Astrocyte (in vitro differentiated cells and primary cell): ENCODE measurements around the gene TM9SF3.

Experiments used
- CTCF ChIP-seq: IDR thresholded peaks from 2 replicates; pipeline ENCODE4 v1.5.1; 2011; ENCODE audit warnings: low read depth, mild to moderate bottlenecking, inconsistent platforms, low read length, moderate library complexity; ENCODE audit not compliant: insufficient read depth
- EZH2 ChIP-seq: IDR thresholded peaks from 2 replicates; pipeline ENCODE4 v1.6.1; 2012; ENCODE audit warnings: mild to moderate bottlenecking, low read length, inconsistent platforms; ENCODE audit not compliant: insufficient read depth

DNA sequence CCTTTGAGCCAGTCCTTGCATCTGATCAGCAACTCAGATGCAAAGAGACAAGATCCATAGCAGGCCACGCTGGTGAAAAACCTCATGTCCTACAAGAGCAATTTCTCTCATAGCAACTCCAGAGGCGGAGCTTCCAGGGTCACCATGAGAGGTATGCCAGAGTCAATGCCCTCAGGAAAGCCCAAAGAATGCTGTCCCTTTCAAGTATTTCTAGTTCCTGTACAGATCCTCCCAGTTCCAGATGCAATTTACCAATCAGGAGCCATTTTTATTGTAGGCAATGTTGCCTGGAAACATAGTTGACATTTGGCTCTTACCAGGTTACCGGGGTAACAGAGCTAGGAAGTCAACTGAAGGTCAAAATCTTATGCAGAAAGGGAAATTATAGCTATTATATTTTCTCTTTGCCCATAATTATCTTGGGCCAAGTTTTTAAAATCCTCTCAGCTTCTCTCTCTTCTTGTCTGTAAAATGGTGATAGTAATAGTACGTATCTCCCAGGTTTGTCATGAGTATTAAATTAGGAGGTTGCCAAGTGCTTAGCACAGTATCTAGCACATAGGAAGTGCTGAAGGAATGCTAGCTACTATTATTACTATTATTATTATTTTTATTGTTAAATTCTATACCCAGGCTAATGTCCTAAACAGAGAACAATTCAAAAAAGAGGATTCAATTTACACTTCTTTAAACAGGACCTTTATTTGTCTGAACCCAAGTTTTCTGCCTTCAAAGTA lies 46.3 kb upstream of the TM9SF3 start:
- TF ChIP-seq CTCF (no peak), EZH2 (no peak)
